ENCODE measurements around the gene CLN5. TPM values are rescaled to one million over a fixed set of nuclear protein-coding genes. Genes with fewer than 3 reads are reported as not detected.

The CLN5 gene
- total and polyA plus RNA-seq, 2 of the 13 experiments (the other 11 are each of a cell fraction or from before 2014, with no cell fraction given), result 10.1 to 13.7 TPM

- TF ChIP-seq ZNF770 (CRISPR knock-in tag; IDR thresholded peaks at IDR 0.05) (0 out of 2 replicates have a peak, but pooled peaks have one; percentile 17), TSC22D2 (CRISPR knock-in tag; IDR thresholded peaks at IDR 0.05; ENCODE audit: borderline replicate concordance) (no peak), FOSL2 (CRISPR knock-in tag; IDR thresholded peaks at IDR 0.05) (peak; percentile 82), KLF6 (CRISPR knock-in tag; IDR thresholded peaks at IDR 0.05) (no peak)
These were observed 8.2 kb upstream of the CLN5 start (continued) for GRCh38 chr13:76983676-76984075.

- ChIA-PET POLR2A (interaction anchor here (0.9 to 2.3 kb wide), 4 partner anchors 10 to 35 kb away, joined by 3 to 12 read pairs (median 6); partner anchors contain the start of gene FBXL3), CTCF (ENCODE audit: low intra/inter-chr PET ratio, low total read pairs) (no interaction called here)
- 59% methylated on average over 13 of the region's 15 CpGs for WGBS (ENCODE audit: low lambda C conversion rate)
- peaks cover 0 to 13% of the 10 kb centered on the region in 2 experiments; a peak in 3 of 5 replicates for H3K27me3 ChIP-seq (ENCODE audit: control insufficient read depth in 1 of 2, insufficient read depth in 2 of 2, low read length in 2 of 2)
- H3K4me1 ChIP-seq (ENCODE audit: insufficient read depth, low read length), result peaks cover 30% of the 10 kb centered on the region
- peak overlapping the region; percentile 79 for H3K27ac ChIP-seq (ENCODE audit: extremely low read length, insufficient read depth, low read length)
- in situ Hi-C loops (cut with HindIII; ENCODE audit: extremely low pct_ligation_motif_present, low pct_unique_long_range_greater_than_20kb), result no loop called here
- intact Hi-C loops (cut with micrococcal nuclease; ENCODE audit: unreplicated experiment), result no loop called here
- H2AFZ ChIP-seq (ENCODE audit: low read length), result peak overlapping the region; percentile 54
- H3K9me3 ChIP-seq (ENCODE audit: low read length), result no peaks in the 10 kb centered on the region
- H3K9ac ChIP-seq (ENCODE audit: insufficient read depth, low read depth, low read length), result peak overlapping the region; percentile 84
- no peaks in the 10 kb centered on the region for H3K79me2 ChIP-seq (ENCODE audit: insufficient read depth, low read length)
- no peaks in the 10 kb centered on the region for H4K20me1 ChIP-seq (ENCODE audit: insufficient read depth, low read length)
- no peak for FAIRE-seq
- H3K4me3 ChIP-seq (replicated peaks in 1 of 3; ENCODE audit: insufficient read depth in 1 of 3, low read depth in 2 of 3, low read length in 3 of 3), result peak overlapping the region; percentile 51 to 80 (median 70)
- peak; percentile 1 for ATAC-seq
- 0 out of 5 replicates have a peak, but pooled peaks cover 0 to 4% of the 10 kb centered on the region in 2 experiments for H3K36me3 ChIP-seq (replicated peaks in 1 of 2; ENCODE audit: control insufficient read depth in 1 of 2, insufficient read depth in 2 of 2, low read length in 2 of 2)
- H3K4me2 ChIP-seq (ENCODE audit: low read depth, low read length), result peak overlapping the region; percentile 85
- DNase-seq (ENCODE audit: low spot score), result no peak
- BruUV-seq (replicated peaks), result TSS peak; percentile 81
- TF ChIP-seq SMAD1 (CRISPR knock-in tag; IDR thresholded peaks at IDR 0.05; ENCODE audit: borderline replicate concordance, low read depth) (0 out of 2 replicates have a peak, but pooled peaks have one; percentile 33), HOXA9 (CRISPR knock-in tag; IDR thresholded peaks at IDR 0.05; ENCODE audit: borderline replicate concordance) (0 out of 2 replicates have a peak, but pooled peaks have one; percentile 1), NCOA5 (CRISPR knock-in tag; IDR thresholded peaks at IDR 0.05) (no peak), RNF219 (CRISPR knock-in tag; IDR thresholded peaks at IDR 0.05) (no peak), ZNF572 (CRISPR knock-in tag; IDR thresholded peaks at IDR 0.05) (0 out of 2 replicates have a peak, but pooled peaks have one; percentile 15), ZNF737 (CRISPR knock-in tag; IDR thresholded peaks at IDR 0.05; ENCODE audit: borderline replicate concordance) (peak; percentile 19; the same call in 1 of the 2 replicates), ZNF546 (CRISPR knock-in tag; conservative IDR thresholded peaks at IDR 0.05) (peak; percentile 27; the same call in 1 of the 2 replicates), SKI (IDR thresholded peaks at IDR 0.05; ENCODE audit: partially characterized antibody) (no peak), ZNF280D (CRISPR knock-in tag; IDR thresholded peaks at IDR 0.05) (0 out of 2 replicates have a peak, but pooled peaks have one; percentile 20), ZNF776 (CRISPR knock-in tag; IDR thresholded peaks at IDR 0.05) (peak; percentile 19; the same call in 1 of the 2 replicates), NCOA1 (CRISPR knock-in tag; IDR thresholded peaks at IDR 0.05) (no peak), ZNF781 (CRISPR knock-in tag; IDR thresholded peaks at IDR 0.05; ENCODE audit: borderline replicate concordance, not compliant biosample characterization) (peak; percentile 63)
These were observed 467 bp upstream of the CLN5 start for GRCh38 chr13:76991432-76991795.

Measured in HepG2 (cell line).